Spinal cord (tissue), 10 donors: ENCODE data around the gene KRT6B. TPM values are rescaled to one million over a fixed set of nuclear protein-coding genes. Genes with fewer than 3 reads are reported as not detected.
A peak's percentile ranks its signal among the peaks of the same experiment; 100 is the strongest.
"Not testable (repeated sequence)": the region's sequence is repeated elsewhere in the genome, so short reads cannot be mapped to it uniquely, and the experiment has no call there.

Source experiments
- DNase-seq, 6 donors: peaks; one replicate each; pipeline versions ENCODE4 v3.0.0 to v3.0.0-alpha.2; 2013 to 2015; ENCODE audit warnings: low spot score in 6 of 6, low read depth in 4 of 6
- H3K27ac ChIP-seq: one replicate; pipeline ENCODE4 v1.5.1; 2013; ENCODE audit warnings: low read depth, low read length, control low read depth
- H3K27me3 ChIP-seq: one replicate; pipeline ENCODE4 v1.6.1; 2013; ENCODE audit warnings: low read length; ENCODE audit not compliant: control insufficient read depth, insufficient read depth
- H3K36me3 ChIP-seq: one replicate; pipeline ENCODE4 v1.6.1; 2013; ENCODE audit warnings: low read length; ENCODE audit not compliant: control insufficient read depth, insufficient read depth
- H3K4me1 ChIP-seq: one replicate; pipeline ENCODE4 v1.6.1; 2013; ENCODE audit warnings: low read length; ENCODE audit not compliant: control insufficient read depth, insufficient read depth
- H3K4me3 ChIP-seq: one replicate; pipeline ENCODE4 v1.5.1; 2013; ENCODE audit warnings: low read depth, low read length, control low read depth
- H3K9me3 ChIP-seq: one replicate; pipeline ENCODE4 v1.6.1; 2013; ENCODE audit warnings: low read length; ENCODE audit not compliant: control insufficient read depth, insufficient read depth
- WGBS: methylation state at CpG from one replicate; pipeline ENCODE4 v1.1.5; 2013; ENCODE audit warnings: missing lambda C conversion rate; ENCODE audit not compliant: insufficient coverage; 5-methylcytosine and 5-hydroxymethylcytosine counted together
- long read RNA-seq, 4 donors: transcript quantifications; one replicate each; lab custom pipeline, GENCODE V29; 2026
- polyA plus RNA-seq, 2 donors: library from polyadenylated mRNA; unstranded; fragments of 120-200 nt; gene quantifications; one replicate each; pipeline ENCODE4 v1.2.1, GENCODE V29; 2013; ENCODE audit not compliant: insufficient read length in 2 of 2
- total RNA-seq, 2 donors: library from RNA; depleted of rRNA in 1 of 2; stranded (reverse); fragments of 120-200 nt in 1 of 2; fragments of >200 nt in 1 of 2; gene quantifications; one replicate each; pipeline versions ENCODE4 v1.2.3 to v1.2.4, GENCODE V29; 2013 to 2014
- donor health status: healthy.

The KRT6B gene
- not detected for total RNA-seq
- polyA plus RNA-seq = not detected
- long read RNA-seq, donor 1 = 0 reads
- long read RNA-seq, donor 2 = 0 reads
- long read RNA-seq, donor 3 = 0 reads
- long read RNA-seq, donor 4 = 0 reads

GRCh38 chr12:52452101-52452500 lies at the start of gene KRT6B:
Gene KRT6B (minus strand): TSS chr12:52452146. CDS start chr12:52452078, 68 bp downstream.
- WGBS = 86% methylated on average over 4 of the region's 6 CpGs
- Histone ChIP-seq H3K4me1 (no peaks in the 10 kb centered on the region), H3K4me3 (no peak within 1 kb of the TSS), H3K27me3 (no peaks in the 10 kb centered on the region), H3K9me3 (no peaks in the 10 kb centered on the region), H3K27ac (no peak within 1 kb of the TSS), H3K36me3 (no peaks in the 10 kb centered on the region)
- DNase-seq = no peak

- no peak for DNase-seq
- no peaks in the 10 kb centered on the region for H3K36me3 ChIP-seq
- H3K4me3 ChIP-seq = no peak overlapping the region
- H3K27me3 ChIP-seq = no peaks in the 10 kb centered on the region
- no peaks in the 10 kb centered on the region for H3K4me1 ChIP-seq
- no peaks in the 10 kb centered on the region for H3K9me3 ChIP-seq
- WGBS = 93% methylated on average over 3 of the region's 7 CpGs
- no peak overlapping the region for H3K27ac ChIP-seq
Measured at GRCh38 chr12:52501490-52501889, 49.5 kb upstream of the KRT6B start.

GRCh38 chr12:52500574-52500973 lies 48.6 kb upstream of the KRT6B start:
- not testable (repeated sequence) for H3K27ac ChIP-seq, H3K27me3 ChIP-seq, H3K4me3 ChIP-seq, DNase-seq, H3K36me3 ChIP-seq, H3K4me1 ChIP-seq, H3K9me3 ChIP-seq
- 46% methylated on average over 4 of the region's 6 CpGs for WGBS

GRCh38 chr12:52499806-52500560 lies 48.0 kb upstream of the KRT6B start:
- H3K4me3 ChIP-seq = no peak overlapping the region
- WGBS = 83% methylated on average over 3 of the region's 5 CpGs
- H3K27ac ChIP-seq = no peak overlapping the region
- no peaks in the 10 kb centered on the region for H3K27me3 ChIP-seq
- no peaks in the 10 kb centered on the region for H3K36me3 ChIP-seq
- peaks cover 5% of the 10 kb centered on the region for H3K4me1 ChIP-seq
- no peaks in the 10 kb centered on the region for H3K9me3 ChIP-seq
- DNase-seq = no peak

- no peaks in the 10 kb centered on the region for H3K9me3 ChIP-seq
- peak in 1 of 6 donors; percentile 31 for DNase-seq
- no CpG with 5 or more reads among the region's 1 CpG for WGBS
- no peaks in the 10 kb centered on the region for H3K27me3 ChIP-seq
- no peak overlapping the region for H3K27ac ChIP-seq
- H3K36me3 ChIP-seq = no peaks in the 10 kb centered on the region
- peaks cover 5% of the 10 kb centered on the region for H3K4me1 ChIP-seq
- H3K4me3 ChIP-seq = no peak overlapping the region
Measured at GRCh38 chr12:52498946-52499345, 47.0 kb upstream of the KRT6B start.

GRCh38 chr12:52497975-52498374 lies 46.0 kb upstream of the KRT6B start:
- H3K4me3 ChIP-seq = no peak overlapping the region
- H3K9me3 ChIP-seq = no peaks in the 10 kb centered on the region
- no peaks in the 10 kb centered on the region for H3K27me3 ChIP-seq
- no peaks in the 10 kb centered on the region for H3K36me3 ChIP-seq
- 98% methylated on average over 6 of the region's 7 CpGs for WGBS
- DNase-seq = no peak
- peaks cover 5% of the 10 kb centered on the region for H3K4me1 ChIP-seq
- no peak overlapping the region for H3K27ac ChIP-seq

- Histone ChIP-seq H3K27ac (no peak overlapping the region), H3K9me3 (no peaks in the 10 kb centered on the region), H3K27me3 (no peaks in the 10 kb centered on the region), H3K4me3 (no peak overlapping the region), H3K4me1 (peaks cover 5% of the 10 kb centered on the region), H3K36me3 (no peaks in the 10 kb centered on the region)
- no peak for DNase-seq
- WGBS = 55% methylated on average over 3 of the region's 4 CpGs
Measured at GRCh38 chr12:52496590-52497071, 44.7 kb upstream of the KRT6B start.

GRCh38 chr12:52496054-52496453 lies 44.1 kb upstream of the KRT6B start:
- WGBS = 60% methylated on average over 1 of the region's 2 CpGs
- Histone ChIP-seq H3K4me1 (peaks cover 5% of the 10 kb centered on the region), H3K36me3 (no peaks in the 10 kb centered on the region), H3K27ac (no peak overlapping the region), H3K27me3 (no peaks in the 10 kb centered on the region), H3K9me3 (no peaks in the 10 kb centered on the region), H3K4me3 (no peak overlapping the region)
- DNase-seq = no peak

GRCh38 chr12:52495389-52495788 lies 43.4 kb upstream of the KRT6B start:
- no peak overlapping the region for H3K27ac ChIP-seq
- H3K27me3 ChIP-seq = no peaks in the 10 kb centered on the region
- no peak overlapping the region for H3K4me3 ChIP-seq
- 31% methylated on average over 3 of the region's 3 CpGs for WGBS
- H3K36me3 ChIP-seq = no peaks in the 10 kb centered on the region
- no peaks in the 10 kb centered on the region for H3K9me3 ChIP-seq
- peak in 3 of 6 donors; percentile 7 to 62 (median 31) for DNase-seq
- H3K4me1 ChIP-seq = peaks cover 5% of the 10 kb centered on the region

- 83% methylated on average over 1 of the region's 4 CpGs for WGBS
- Histone ChIP-seq H3K9me3 (no peaks in the 10 kb centered on the region), H3K4me3 (no peak overlapping the region), H3K36me3 (no peaks in the 10 kb centered on the region), H3K4me1 (peaks cover 5% of the 10 kb centered on the region), H3K27me3 (no peaks in the 10 kb centered on the region), H3K27ac (no peak overlapping the region)
- DNase-seq = no peak
Measured at GRCh38 chr12:52494518-52494917, 42.6 kb upstream of the KRT6B start.
